ENCODE measurements around the gene LCLAT1.
"Not testable (repeated sequence)": the region's sequence is repeated elsewhere in the genome, so short reads cannot be mapped to it uniquely, and the experiment has no call there.

The LCLAT1 gene

DNA sequence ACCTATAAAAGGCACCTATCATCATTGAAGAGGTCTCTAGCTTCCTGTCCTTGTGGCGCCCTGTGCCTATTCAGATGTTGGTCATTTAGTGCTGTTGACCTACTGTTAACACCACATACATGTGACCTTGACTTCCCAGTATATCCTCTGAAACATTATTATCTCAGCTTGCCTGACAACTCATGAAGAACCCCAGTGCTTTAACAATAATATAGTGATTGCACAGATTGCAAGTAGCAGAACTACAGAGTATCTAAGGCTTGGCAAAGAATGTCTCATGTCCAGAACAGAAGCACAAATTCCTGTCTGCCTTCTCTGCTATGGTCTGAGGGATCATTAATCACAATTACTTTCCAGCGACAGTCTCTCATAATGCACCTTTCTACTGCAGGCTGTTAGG lies 165.3 kb downstream of the LCLAT1 start:
- DNase-seq: no peak

DNA sequence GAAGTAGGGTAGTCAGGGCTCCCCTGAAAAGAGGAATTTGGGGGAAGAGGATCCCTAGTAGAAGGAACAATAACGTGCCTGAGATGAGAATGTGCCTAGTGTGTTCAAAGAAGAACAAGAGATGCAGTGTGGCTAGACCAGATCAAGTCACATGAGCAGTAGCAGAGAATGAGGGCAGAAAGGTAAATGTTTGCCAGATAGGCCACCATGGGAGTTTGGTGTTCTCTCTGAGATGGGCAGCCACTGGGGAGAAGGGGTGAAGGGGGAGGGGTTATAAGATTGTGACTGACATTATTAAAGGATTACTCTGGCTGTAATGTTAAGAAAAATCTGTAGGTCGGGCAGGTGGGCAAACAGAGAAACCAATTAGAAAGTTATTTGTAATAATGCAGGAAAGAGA lies 166.0 kb downstream of the LCLAT1 start:
- DNase-seq: no peak

DNA sequence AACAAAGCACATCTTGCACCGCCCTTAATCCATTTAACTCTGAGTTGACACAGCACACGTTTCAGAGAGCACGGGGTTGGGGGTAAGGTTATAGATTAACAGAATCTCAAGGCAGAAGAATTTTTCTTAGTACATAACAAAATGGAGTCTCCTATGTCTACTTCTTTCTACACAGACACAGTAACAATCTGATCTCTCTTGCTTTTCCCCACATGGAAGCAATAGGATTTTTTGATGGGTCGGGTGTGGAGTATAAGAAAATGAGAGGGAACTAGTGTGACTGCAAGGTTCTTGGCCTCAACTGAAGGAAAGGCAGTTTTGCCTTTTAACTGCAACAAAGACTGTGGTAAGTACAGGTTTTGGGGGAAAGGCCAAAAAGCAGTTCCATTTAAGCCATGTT lies 167.2 kb downstream of the LCLAT1 start:
- not testable (repeated sequence) for DNase-seq

DNA sequence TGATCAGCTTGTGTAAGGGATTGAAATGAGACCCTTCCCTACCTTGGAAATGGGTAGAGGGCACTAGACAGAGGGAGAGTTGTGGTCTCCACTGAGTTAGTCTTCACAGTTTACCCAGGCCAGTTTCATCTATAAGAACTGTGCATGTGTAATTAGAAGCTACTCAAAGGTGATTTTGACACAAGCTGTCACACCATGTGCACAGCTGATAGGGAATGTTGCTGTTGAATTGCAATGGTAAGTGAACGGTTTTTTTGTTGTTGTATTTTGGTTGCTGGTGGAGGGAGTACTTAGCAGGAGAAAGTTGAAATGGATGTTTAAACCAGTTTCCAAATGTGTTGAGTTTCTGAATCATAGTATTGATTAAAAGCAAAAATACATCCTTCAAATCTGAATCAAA lies 168.9 kb downstream of the LCLAT1 start:
- no peak for DNase-seq

DNA sequence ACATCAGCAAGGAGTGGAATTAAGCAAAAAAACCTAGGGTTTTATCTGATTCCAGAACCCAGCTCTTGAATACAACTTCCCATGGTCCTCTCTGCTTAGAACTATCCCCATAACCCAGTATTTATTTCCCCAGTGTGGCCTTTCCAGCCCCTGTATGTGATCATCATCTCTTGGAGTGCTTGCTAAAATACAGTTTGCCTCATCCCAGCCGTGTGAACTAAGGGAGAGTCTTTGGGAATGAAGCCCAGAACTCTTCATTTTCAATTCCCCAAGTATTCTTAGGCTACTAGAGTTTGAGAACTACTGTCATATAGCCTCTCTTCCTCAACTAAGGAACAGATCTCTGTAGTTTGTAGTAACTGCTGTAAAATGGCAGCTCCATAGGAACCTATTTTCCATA lies 173.1 kb downstream of the LCLAT1 start:
- DNase-seq: no peak

DNA sequence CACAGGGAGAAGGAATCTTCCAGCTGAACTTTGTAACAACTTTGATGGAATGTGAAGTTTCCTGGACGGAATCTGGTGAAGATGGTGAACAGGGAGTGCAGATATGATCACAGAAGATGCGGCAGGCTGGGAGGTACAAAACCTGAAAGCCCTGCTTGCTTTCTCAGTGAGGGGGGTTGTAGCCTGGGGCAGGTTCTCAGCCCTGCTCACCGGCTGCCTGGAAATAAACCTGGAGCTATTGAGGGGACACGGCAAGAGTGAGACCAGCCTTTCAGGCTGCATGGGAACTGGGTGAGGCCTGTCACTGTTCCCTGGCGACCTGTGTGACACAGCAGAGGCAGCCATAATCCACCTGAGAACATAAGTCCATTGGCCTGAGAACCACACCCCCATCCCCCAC lies 174.8 kb downstream of the LCLAT1 start:
- DNase-seq: no peak

DNA sequence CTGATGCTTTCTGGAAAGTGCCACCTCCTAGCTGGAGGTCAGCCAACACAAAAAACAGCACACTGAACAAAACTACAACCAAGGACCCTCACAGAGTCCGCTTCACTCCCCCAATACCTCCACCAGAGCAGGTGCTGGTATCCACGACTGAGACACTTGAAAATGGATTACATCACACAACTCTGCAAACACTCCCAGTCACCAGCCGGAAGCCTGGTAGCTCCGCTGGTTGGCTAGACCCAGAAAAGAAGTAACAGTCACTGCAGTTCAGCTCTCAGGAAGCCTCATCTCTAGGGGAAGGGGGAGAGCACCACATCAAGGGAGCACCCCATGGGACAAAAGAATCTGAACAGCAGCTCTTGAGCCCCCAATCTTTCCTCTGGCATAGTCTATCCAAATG lies 175.4 kb downstream of the LCLAT1 start:
- DNase-seq: no peak

DNA sequence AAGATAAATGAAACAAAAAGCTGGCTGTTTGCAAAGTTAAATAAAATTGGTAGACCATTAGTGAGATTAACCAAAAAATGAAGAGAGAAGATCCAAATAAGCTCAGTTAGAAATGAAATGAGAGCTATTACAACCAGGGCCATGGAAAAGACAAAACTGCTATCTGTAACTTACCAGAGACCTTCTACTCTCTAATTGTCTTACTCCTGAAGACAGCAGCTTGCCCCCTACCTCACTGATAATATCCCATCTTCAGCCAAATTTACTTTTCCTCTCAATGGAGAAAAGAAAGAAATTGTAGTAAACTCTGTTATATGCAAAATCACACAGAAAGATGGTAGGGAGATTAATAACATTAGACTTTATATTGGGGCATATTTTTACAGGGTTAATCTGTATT lies 178.2 kb downstream of the LCLAT1 start:
- no peak for DNase-seq

DNA sequence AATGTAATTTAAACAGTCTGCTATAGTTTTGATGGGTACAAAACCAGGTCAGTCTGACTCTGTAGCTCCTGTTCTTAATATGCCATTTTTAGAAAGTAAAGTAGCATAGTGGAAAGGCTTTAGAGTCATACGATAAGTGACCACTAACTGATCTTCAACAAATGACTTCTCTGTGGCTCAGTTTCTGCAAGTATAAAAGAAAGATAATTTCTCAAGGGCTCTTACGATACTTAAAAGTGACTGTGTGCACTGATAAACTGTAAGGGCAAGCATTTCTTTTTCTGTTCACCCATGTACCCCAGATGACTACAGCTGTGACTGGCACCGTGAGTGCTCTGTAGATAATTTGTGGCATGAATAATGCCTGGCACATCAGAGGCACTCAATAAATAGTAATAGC lies 178.7 kb downstream of the LCLAT1 start:
- no peak for DNase-seq

DNA sequence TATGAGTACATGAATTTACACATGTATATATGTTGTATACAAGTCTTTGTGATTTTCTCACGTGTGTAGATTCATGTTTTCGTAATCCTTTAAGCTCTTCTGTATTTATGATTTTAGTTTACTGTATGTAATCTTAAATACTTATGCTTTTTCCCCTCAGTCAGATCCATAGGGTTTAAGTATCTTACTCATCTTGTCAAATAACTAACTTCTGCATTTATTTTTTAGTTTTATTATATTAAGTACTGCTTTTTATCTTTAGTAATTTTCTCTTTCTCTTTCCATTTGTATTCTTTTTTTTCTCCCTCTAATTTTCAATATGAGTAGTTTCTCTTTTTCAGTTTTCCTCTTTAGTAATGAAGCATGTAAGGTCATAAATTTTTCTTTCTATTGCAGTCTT lies 179.4 kb downstream of the LCLAT1 start:
- no peak for DNase-seq

DNA sequence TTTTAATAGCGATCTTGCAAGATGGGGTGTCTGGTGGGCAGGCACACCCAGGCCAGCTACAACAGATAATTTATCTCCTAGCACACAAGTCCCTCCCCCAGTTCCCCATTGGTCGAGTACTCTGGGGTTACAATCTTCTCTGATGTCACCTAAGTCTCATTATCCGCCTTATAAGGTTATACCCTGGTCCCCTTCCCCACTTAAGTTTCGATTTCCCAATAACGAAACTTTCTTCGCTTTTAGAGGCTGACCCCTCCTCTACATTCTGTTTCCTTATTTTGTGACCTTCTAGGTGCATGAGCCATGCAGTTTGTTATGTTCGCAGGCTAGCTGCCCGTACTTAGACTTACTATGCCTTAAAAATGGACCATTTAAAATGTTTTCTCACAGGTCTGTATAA lies 180.1 kb downstream of the LCLAT1 start:
- DNase-seq: no peak

DNA sequence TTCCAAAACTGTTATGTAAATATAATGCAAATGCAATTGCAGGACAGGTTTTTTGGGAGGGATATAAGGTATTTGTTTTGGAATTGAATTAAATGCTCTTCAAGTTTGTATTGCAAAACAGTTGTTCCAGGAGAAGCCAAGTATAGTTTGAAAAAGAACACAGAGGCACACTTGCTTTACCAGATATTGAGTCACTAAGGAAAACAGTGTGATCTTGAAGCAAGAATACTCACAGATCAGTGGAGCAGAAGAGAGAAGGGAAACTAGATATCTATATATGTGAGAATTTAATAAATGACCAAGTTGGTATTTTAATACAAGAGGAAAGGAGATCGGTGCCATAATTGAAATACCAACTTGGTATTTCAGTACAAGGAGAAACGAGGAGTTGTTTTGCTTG lies 181.3 kb downstream of the LCLAT1 start:
- DNase-seq: no peak

DNA sequence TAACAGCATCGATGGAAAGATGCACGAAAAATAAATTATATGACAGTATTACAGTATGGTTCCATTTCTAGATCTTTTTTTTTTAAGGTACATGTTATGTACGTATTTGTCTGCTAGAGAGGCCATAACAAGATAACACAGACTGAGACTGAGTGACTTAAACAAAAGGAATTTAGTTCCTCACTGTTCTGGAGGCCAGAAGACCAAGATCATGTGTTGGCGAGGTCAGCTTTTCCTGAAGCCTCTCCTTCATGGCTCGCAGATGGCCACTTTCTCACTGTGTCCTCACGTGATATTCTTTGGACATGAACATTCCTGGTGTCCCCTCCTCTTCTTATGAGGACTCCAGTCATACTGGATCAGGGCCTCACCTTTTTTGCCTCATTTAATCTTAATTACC lies 182.8 kb downstream of the LCLAT1 start:
- DNase-seq: no peak

DNA sequence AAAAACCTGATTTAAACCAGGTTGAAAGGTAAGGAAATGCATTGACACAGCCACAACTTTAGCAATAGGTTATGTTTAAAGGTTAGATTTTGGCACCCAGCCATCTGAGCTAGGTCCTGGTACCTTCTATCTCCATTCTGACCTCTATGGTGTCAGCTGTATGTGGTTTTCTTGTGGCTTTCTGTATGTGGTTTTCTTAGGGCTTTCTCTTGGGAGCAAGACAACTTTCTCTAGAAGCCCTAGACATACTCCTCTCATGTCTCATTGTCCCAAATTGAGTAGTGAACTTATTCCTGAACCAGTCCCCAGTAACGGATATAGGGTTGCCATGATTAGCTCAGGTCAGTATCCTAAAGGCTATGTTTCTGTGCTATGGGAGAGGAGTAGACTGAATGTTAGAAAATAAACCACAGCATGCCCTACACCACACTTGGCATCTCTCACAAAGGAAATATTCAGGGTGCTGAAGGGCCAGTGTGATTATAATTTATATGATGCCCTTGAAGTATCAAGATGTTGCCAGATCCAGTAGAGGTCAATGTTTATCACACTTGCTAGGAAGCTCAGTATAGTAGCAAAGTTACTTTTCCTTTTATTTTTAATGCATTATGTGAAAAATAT lies 184.1 kb downstream of the LCLAT1 start:
- DNase-seq: no peak

DNA sequence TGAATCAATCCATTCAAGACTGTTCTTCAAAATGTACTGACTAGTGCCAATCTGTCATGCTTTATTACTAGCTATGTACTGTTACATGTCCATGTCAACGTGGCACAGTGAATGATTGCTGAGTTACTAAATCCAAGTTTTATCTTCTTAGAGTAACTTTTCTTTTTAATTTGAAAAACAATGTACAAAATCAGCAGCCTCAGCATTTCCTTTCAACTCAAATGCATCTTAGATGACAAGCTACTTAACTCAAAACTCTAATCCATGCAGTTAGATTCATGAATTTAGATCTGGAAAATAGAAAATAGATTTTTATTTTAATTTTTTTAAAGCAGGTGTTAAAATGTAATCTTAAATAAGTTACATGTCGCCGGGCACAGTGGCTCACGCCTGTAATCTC lies 186.0 kb downstream of the LCLAT1 start:
- no peak for DNase-seq

DNA sequence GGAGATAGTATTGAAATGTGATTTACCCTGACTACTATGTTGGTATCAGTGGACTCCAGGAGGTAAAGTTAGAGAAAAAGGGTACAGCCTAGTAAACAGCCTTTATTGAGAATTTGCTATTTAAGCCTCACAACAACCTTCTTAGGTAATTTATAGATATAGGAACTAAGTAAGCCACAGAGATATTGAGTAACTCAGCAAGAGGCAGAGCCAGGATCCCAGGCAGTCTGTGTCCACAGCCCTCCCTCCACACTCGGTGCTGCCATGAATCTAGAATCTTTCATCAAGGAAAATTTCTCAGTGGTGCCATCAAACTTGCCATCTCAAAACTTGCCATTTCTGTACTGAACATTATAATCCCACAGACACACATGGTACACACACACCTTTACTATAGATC lies 189.3 kb downstream of the LCLAT1 start:
- no peak for DNase-seq

DNA sequence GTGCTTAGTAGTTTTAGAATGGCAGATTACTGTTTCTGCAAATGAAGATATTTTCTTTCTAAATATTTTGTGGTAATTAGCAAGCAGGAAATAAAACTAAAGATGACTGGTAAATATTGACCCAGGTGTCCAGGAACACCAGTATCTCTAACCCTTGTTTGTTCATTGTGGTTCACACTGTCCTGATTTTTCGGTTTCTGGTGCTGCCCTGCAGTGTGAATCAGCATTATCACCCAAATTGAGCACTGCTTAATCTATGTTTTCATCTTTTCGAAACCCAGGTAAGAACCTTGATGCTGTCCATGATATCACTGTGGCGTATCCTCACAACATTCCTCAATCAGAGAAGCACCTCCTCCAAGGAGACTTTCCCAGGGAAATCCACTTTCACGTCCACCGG lies 192.8 kb downstream of the LCLAT1 start:
- DNase-seq: no peak

DNA sequence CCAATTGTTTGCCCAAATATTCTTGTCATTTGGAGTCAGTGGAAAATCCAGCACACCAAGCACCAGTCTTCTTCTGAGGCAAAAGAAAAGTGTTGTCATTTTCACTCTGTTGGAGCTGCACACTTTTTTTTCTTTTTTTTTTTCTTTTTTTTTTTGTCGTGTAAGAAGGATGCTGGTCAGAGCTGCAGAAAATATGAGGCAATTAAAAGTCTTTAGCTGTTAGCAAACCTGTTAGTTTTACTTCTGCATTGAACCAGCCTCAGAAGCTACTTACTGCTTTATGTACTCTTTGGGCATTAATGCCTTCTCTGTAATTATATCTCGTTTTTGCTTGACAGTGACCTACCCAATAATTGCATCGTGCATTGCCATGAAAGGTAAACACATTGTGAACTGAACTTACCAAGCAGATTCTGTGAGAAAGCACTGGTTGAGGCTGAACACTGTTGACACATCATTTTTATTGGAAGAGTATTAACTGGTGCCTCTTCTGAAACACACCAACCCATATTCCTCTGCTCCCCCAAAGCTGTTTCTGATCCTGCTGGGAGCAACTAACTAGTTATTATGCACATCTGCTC lies 194.8 kb downstream of the LCLAT1 start:
- DNase-seq: no peak

DNA sequence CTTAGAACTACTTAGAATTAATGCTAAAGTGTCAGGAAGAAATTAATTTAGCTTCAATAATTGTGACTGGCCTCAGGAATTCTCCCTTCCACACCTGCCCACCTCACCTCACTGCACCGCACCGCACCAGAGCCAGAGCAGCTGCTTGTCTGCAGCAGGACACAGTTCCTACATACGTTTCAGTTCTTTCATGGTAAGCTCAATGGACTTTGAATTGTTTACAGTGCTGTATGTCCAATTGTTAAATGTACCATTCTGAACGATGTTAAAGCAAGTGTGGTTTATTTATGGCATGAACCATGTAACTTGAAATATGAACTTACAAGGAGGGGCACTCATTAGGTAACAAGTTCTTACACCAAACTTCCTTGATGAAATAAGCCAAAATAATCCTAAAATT lies 196.0 kb downstream of the LCLAT1 start:
- DNase-seq: not testable (repeated sequence)

DNA sequence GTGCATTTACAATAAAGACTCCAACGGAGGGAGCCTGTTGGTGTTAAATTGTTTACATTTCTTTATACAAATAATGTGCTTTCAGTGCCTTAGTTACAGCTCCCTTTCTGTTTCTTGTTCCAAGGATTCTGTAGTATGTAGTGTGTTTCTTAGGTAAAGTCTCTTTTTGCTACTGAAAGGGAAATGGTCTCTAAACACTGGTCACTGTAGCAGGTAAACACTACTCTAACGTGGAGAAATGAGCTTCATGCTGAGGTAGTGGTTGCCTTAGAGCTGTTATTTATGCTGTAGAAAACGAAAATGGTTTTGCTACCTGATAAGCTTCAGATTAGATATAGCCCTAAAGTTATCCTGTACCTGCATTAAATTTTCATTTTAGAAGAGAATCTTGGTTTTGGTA lies 196.6 kb downstream of the LCLAT1 start:
- no peak for DNase-seq

DNA sequence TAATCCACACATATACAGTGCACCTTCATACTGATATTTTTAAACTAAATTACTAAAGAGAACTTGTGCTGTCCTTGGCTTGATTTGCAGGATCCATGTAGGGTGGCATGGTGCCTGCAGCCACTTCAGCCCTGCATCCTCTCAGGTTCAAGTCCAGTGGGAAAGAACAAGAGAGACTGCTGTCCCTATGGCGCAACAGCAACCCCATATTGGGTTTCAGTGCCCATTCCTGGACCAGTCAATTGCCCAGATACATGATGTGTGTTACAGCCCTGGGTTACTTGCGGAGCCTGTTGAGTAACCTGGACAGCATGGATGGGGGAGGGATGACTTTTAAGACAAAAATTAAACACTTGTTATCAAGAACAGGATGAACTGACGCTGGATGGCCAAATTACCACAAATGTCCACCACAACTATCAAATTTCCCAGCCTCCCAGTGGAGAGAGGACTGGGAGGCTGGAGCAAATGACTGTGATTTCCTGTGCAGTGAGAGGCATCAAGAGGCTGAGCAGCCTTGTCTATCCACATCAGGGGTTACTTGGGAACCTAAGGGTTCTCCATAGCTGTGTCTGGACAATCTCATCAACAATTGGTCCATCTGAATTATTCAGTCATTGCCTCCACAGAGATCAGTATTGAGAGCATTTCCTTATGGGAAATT lies 198.2 kb downstream of the LCLAT1 start:
- DNase-seq: no peak

DNA sequence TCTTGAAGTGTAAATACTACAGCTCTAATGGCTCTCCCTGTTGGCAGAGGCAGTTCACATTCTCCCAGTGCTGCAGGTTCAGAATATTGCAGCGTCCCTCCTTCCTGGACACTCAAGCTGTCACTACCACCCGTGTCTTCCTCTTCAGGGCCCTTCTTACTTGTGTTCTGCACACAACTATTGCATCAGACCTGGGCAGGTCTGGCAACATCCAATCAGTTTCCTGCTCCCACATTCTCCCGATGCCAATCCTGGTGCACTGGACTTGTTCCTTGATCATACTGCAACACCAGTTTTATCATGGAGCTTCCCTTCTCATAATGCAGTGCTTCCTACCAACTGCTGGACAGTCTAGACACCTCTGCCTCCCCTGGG lies 198.7 kb downstream of the LCLAT1 start:
- no peak for DNase-seq

DNA sequence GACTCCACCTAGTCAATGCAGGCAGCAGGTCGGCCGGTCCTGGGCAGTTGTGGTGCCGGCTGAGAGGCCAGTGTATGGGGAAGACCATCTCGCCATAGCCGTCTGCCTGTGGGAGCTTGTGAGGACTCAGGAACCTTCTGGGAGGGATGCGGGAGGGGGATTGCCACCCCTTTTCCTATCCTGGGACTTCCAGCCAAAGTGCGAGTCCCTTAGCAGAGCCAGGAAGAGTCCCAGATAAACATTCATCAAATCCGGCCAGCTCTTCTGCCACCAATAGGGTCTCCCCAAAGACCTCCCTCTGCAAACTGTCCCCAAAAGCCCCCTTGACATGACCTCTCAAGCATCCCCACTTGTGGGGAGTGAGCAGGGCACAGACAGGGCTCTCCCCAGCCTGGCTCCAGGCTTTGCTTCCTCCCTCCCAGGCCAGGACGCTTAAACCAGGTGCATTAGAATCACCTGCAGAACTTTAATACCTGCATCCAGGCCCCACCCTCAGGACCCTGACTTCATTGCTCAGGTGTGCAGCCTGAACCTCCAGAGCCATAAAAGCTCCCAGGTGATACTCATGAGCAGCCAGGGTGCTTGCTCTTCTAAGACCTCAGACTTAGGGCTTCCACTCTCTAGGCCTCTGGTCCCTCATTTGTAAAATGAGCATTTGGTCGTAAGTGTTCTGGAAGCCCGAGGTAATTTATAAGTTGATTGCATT lies 200.9 kb downstream of the LCLAT1 start:
- DNase-seq: no peak

DNA sequence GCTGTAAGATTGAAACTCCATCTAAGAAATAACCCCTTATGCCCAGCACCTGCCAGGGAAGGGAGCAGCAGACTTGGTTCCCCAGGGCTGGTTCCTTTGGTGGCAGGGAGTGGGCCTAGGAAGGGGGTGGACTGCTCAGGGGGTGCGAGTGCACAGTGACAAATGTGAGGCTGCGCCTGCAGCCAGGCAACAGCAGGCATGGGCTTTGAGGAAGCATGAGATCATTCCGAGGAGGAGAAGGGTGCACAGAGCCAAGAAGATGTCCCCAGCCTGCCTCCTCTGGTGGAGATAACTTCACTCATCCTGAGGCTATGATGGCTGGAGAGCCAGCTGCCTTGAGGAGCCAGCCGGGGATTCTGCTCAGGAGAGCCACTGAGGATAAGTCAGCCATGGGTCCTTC lies 202.2 kb downstream of the LCLAT1 start:
- no peak for DNase-seq
